Suprapubic skin (tissue), 4 donors: Measurements from ENCODE around the gene PODXL.

Source experiments
- POLR2A ChIP-seq, 2 donors: fragments of 450-650 bp; IDR thresholded peaks; one replicate each; pipeline ENCODE4 v1.6.1; 2017; ENCODE audit warnings: antibody characterized with exemption in 2 of 2, mild to moderate bottlenecking in 2 of 2, moderate library complexity in 2 of 2
- POLR2AphosphoS5 ChIP-seq, 3 donors: sonication (generic); formaldehyde crosslinking; IDR thresholded peaks; one replicate each; pipeline ENCODE4 v1.6.1; 2017; ENCODE audit warnings: antibody characterized with exemption in 3 of 3
- TF ChIP-seq, protein P1 (sequence below), 2 donors: fragments of 200-600 bp in 1 of 2; fragments of 450-650 bp in 1 of 2; sonication (generic) in 1 of 2; IDR thresholded peaks; one replicate each; pipeline ENCODE4 v1.5.1; 2016 to 2019; ENCODE audit warnings: antibody characterized with exemption in 2 of 2, mild to moderate bottlenecking in 1 of 2, moderate library complexity in 1 of 2

DNA sequence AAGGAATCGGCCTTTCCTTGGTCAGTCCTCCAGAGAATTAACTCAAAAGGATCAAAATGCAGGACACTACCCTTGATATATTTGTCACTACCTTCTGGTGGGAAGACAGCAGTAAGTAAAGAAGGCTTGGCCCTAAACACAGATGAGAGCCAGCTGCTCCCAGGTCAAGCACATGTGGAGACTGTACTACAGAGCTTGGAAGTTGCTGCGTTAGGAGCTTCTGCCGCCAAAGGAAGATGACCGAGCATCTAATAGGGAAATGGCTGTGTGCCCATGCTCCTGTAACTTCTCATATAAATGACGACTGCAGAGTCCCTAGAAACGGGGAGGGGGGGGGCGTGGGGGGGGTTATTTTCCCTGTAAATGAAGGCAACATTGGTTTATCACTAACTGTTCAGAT lies 59.0 kb downstream of the PODXL start:
- TF ChIP-seq POLR2A (IDR thresholded peaks at IDR 0.05): no peak
- TF ChIP-seq, protein P1, sequence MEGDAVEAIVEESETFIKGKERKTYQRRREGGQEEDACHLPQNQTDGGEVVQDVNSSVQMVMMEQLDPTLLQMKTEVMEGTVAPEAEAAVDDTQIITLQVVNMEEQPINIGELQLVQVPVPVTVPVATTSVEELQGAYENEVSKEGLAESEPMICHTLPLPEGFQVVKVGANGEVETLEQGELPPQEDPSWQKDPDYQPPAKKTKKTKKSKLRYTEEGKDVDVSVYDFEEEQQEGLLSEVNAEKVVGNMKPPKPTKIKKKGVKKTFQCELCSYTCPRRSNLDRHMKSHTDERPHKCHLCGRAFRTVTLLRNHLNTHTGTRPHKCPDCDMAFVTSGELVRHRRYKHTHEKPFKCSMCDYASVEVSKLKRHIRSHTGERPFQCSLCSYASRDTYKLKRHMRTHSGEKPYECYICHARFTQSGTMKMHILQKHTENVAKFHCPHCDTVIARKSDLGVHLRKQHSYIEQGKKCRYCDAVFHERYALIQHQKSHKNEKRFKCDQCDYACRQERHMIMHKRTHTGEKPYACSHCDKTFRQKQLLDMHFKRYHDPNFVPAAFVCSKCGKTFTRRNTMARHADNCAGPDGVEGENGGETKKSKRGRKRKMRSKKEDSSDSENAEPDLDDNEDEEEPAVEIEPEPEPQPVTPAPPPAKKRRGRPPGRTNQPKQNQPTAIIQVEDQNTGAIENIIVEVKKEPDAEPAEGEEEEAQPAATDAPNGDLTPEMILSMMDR (IDR thresholded peaks at IDR 0.05): no peak
- TF ChIP-seq POLR2AphosphoS5 (IDR thresholded peaks at IDR 0.05): no peak
